Measurements from ENCODE around the gene MEAF6. TPM values are rescaled to one million over a fixed set of nuclear protein-coding genes. Genes with fewer than 3 reads are reported as not detected.
"Not testable (repeated sequence)": the region's sequence is repeated elsewhere in the genome, so short reads cannot be mapped to it uniquely, and the experiment has no call there.

MEAF6 gene
- total and polyA plus RNA-seq, 3 experiments from 2014 or later, result 102 to 163 (median 113) TPM

DNA sequence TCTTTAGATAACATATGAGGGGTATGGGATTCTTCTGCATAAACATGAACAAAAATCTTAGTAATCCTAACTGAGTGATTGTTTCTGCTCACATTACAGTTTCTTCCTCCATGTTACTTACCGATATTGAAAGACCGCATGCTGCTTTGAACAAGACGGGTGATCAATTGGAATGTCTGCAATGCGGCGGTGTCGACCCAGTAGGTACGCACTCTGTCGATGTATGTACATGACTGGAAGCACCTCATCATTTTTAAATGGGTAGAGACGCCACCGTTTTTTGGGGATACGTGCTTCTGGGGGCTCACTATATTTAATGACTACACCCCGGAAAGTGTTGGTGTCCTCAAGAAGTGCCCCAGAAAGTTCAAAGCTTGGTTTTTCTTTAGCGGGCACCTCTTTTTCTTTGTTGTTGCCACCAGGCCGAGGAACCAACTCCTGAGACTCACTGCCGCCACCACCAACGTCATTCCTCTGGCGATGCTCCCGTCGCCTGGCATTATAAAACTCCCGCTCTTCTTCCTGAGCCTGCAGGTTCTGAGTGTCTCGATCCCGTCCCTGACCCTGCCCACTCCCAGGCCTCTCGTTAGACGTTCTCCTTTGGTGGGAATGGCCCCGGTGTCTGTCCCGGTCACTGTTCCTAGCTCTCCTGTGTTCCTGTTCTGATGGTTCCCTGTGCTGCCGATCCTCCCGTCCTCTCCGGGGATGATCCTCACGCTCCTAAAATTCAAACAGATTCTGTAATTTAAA, 25.6 kb upstream of the MEAF6 start:
- Histone ChIP-seq H3K4me3 (ENCODE audit: low read length) (no peak overlapping the region), H3K27ac (ENCODE audit: low read depth, low read length) (no peak overlapping the region), H3K4me1 (ENCODE audit: insufficient read depth, low read length) (no peaks in the 10 kb centered on the region), H3K36me3 (ENCODE audit: insufficient read depth, low read length) (peaks cover 39% of the 10 kb centered on the region), H3K27me3 (ENCODE audit: insufficient read depth, low read length, poor library complexity, severe bottlenecking) (no peaks in the 10 kb centered on the region), H3K9me3 (ENCODE audit: low read length) (no peaks in the 10 kb centered on the region)
- ChIA-PET CTCF (no interaction called here), POLR2A (no interaction called here)
- peak overlapping the region in 1 of 7 donors; percentile 23 for H3K4me3 Mint-ChIP-seq
- no peaks in the 10 kb centered on the region for H3K27me3 Mint-ChIP-seq
- H3K9me3 Mint-ChIP-seq, result no peaks in the 10 kb centered on the region
- peaks cover 7 to 20% (median 19%) of the 10 kb centered on the region in 3 donors for H3K4me1 Mint-ChIP-seq
- H3K36me3 Mint-ChIP-seq, result peaks cover 0 to 80% (median 32%) of the 10 kb centered on the region in 3 donors
- no peak for DNase-seq
- peak overlapping the region in 1 of 8 donors; percentile 0 for H3K27ac Mint-ChIP-seq

DNA sequence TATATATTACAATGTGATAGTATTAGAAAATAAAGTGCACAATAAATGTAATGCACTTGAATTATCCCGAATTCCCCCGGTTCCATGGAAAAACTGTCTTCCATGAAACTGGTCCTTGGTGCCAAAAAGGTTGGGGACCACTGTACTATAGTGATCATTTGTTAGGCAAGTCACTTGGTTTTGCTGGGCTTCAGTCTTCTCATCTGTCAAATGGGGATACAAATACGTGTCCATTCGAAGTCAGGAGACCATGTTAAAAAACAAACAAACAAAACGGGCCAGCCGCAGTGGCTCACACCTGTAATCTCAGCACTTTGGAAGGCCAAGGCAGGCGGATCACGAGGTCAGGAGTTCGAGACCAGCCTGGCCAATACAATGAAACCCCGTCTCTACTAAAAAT, 24.6 kb upstream of the MEAF6 start:
- H3K4me1 ChIP-seq (ENCODE audit: insufficient read depth, low read length); H3K27me3 ChIP-seq (ENCODE audit: insufficient read depth, low read length, poor library complexity, severe bottlenecking); H3K4me3 ChIP-seq (ENCODE audit: low read length); DNase-seq; H3K27ac ChIP-seq (ENCODE audit: low read depth, low read length); H3K9me3 Mint-ChIP-seq; H3K4me3 Mint-ChIP-seq; H3K27me3 Mint-ChIP-seq; POLR2A ChIA-PET; H3K9me3 ChIP-seq (ENCODE audit: low read length): not testable (repeated sequence)
- H3K4me1 Mint-ChIP-seq, result peaks cover 4 to 24% (median 19%) of the 10 kb centered on the region in 3 donors
- peaks cover 0 to 80% (median 27%) of the 10 kb centered on the region in 3 donors for H3K36me3 Mint-ChIP-seq
- H3K27ac Mint-ChIP-seq, result peak overlapping the region in 2 of 8 donors; percentile 36 to 38
- CTCF ChIA-PET, result interaction anchor here (1.0 kb wide), 1 partner anchor 24 kb away, joined by 5 read pairs; no protein-coding TSS in a partner anchor
- peaks cover 39% of the 10 kb centered on the region for H3K36me3 ChIP-seq (ENCODE audit: insufficient read depth, low read length)

DNA sequence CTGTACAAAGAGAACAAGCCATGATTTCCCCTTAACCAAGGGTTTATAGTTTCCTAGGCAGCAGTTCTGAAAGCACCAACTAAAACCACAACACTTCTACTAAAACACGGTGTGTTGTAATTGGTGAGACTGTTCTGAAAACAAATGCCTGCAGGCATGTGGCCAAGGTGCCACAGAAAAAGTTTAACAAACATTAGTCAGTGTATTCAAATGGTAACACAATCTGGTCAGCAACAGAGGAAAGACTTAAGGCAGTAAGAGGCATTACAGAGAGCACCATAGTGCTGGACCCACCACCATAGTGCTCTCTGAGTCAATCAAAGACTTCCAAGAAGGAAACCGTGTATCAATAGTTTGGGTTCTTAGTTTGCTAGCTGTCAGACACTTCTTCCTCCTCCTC, 22.8 kb upstream of the MEAF6 start:
- Mint-ChIP-seq H3K27me3 (no peaks in the 10 kb centered on the region), H3K27ac (peak overlapping the region in 1 of 8 donors; percentile 73), H3K9me3 (no peaks in the 10 kb centered on the region), H3K4me1 (peaks cover 4 to 31% (median 19%) of the 10 kb centered on the region in 3 donors), H3K4me3 (no peak overlapping the region), H3K36me3 (peaks cover 0 to 79% (median 29%) of the 10 kb centered on the region in 3 donors)
- Histone ChIP-seq H3K9me3 (ENCODE audit: low read length) (no peaks in the 10 kb centered on the region), H3K4me3 (ENCODE audit: low read length) (no peak overlapping the region), H3K27me3 (ENCODE audit: insufficient read depth, low read length, poor library complexity, severe bottlenecking) (no peaks in the 10 kb centered on the region), H3K36me3 (ENCODE audit: insufficient read depth, low read length) (peaks cover 39% of the 10 kb centered on the region), H3K4me1 (ENCODE audit: insufficient read depth, low read length) (no peaks in the 10 kb centered on the region), H3K27ac (ENCODE audit: low read depth, low read length) (no peak overlapping the region)
- DNase-seq, result no peak
- ChIA-PET POLR2A (no interaction called here), CTCF (no interaction called here)

DNA sequence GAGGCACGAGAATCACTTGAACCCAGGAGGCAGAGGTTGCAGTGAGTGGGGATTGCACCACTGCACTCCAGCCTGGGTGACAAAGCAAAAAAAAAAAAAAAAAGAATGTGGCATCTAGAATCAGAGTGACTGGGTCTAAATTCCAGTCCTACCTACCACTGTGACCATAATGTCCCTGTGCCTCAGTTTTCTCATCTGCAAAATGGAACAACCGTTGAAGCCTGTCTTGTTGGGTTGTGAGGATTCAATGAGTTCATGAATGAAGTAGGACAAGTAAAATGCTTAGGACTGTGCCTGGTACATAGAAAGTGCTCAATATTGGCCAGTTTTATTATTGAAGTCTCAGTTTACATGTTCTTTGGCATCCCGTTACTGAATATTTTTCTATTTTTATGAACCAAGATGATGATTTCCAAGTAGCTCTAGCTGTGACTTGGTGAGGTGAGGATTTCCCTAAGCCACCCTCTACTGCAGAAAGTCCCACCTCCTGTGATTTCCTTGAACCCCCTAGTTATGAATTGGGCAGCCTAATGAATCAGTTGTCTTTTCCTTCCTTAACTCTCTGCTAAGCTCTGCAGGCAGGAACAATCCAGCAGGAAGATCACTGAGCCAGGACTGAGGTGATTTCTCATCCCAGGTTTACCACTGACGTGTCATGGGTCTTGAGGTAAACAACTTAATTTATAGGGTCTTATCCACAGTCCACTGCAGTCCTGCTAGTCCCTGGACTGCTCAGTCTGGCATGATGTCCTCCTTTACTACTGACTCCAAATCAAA, 18.9 kb upstream of the MEAF6 start:
- H3K4me1 Mint-ChIP-seq, result peaks cover 4 to 31% (median 15%) of the 10 kb centered on the region in 3 donors
- H3K36me3 Mint-ChIP-seq, result peaks cover 0 to 48% (median 19%) of the 10 kb centered on the region in 3 donors
- POLR2A ChIA-PET, result no interaction called here
- CTCF ChIA-PET, result no interaction called here
- H3K27ac Mint-ChIP-seq, result peak overlapping the region in 4 of 8 donors; percentile 17 to 82 (median 45)
- DNase-seq, result no peak
- H3K9me3 Mint-ChIP-seq, result no peaks in the 10 kb centered on the region
- no peaks in the 10 kb centered on the region for H3K27me3 ChIP-seq (ENCODE audit: insufficient read depth, low read length, poor library complexity, severe bottlenecking)
- no peak overlapping the region for H3K27ac ChIP-seq (ENCODE audit: low read depth, low read length)
- H3K4me3 Mint-ChIP-seq, result no peak overlapping the region
- no peaks in the 10 kb centered on the region for H3K9me3 ChIP-seq (ENCODE audit: low read length)
- H3K27me3 Mint-ChIP-seq, result no peaks in the 10 kb centered on the region
- no peak overlapping the region for H3K4me3 ChIP-seq (ENCODE audit: low read length)
- no peaks in the 10 kb centered on the region for H3K4me1 ChIP-seq (ENCODE audit: insufficient read depth, low read length)
- H3K36me3 ChIP-seq (ENCODE audit: insufficient read depth, low read length), result peaks cover 20% of the 10 kb centered on the region

DNA sequence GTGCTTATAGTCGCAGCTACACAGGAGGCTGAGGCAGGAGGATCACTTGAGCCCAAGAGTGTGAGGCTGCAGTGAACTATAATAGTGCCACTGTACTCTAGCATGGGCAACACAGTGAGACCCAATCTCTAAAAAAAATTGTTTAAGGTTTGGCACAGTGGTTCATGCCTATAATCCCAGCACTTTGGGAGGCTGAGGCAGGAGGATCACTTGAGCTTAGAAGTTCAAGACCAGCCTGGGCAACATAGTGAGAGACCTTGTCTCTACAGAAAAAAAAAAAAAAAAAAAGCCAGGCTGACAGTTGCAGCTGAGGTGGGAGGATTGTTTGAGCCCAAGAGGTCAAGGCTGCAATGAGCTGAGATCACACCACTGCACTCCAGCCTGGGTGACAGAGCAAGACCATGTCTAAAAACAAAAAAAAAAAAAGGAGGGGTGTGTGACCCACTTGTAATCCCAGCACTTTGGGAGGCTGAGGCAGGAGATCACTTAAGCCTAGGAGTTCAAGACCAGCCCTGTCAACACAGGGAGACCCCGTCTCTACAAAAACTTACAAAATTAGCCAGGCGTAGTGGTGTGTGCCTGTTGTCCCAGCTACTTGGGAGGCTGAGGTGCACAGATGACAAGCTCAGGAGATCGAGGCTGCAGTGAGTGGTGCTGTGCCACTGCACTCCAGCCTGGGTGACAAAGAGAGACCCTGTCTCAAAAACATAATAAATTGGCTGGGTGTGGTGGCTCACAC, 18.0 kb upstream of the MEAF6 start:
- peaks cover 4 to 28% (median 11%) of the 10 kb centered on the region in 3 donors for H3K4me1 Mint-ChIP-seq
- H3K4me3 ChIP-seq (ENCODE audit: low read length); CTCF ChIA-PET; H3K9me3 ChIP-seq (ENCODE audit: low read length); POLR2A ChIA-PET; H3K27me3 ChIP-seq (ENCODE audit: insufficient read depth, low read length, poor library complexity, severe bottlenecking); H3K9me3 Mint-ChIP-seq; H3K27ac Mint-ChIP-seq; DNase-seq; H3K4me1 ChIP-seq (ENCODE audit: insufficient read depth, low read length); H3K27me3 Mint-ChIP-seq; H3K27ac ChIP-seq (ENCODE audit: low read depth, low read length); H3K4me3 Mint-ChIP-seq: not testable (repeated sequence)
- H3K36me3 Mint-ChIP-seq, result peaks cover 0 to 39% (median 15%) of the 10 kb centered on the region in 3 donors
- H3K36me3 ChIP-seq (ENCODE audit: insufficient read depth, low read length), result peaks cover 16% of the 10 kb centered on the region

DNA sequence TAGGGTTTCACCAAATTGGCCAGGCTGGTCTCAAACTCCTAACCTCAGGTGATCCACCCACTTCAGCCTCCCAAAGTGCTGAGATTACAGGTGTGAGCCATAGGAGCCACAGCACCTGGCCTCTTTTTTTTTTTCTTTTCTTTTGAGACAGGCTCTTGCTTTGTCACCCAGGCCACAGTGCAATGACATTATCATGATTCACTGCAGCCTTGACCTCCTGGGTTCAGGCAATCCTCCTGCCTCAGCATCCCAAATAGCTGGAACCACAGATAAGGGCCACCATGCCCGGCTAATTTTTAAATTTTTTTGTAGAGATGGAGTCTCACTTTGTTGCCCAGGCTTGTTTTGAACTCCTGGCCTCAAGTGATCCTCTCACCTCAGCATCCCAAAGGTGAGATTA, 15.3 kb upstream of the MEAF6 start:
- H3K27ac ChIP-seq (ENCODE audit: low read depth, low read length); H3K9me3 ChIP-seq (ENCODE audit: low read length); H3K27me3 ChIP-seq (ENCODE audit: insufficient read depth, low read length, poor library complexity, severe bottlenecking); POLR2A ChIA-PET; H3K4me1 ChIP-seq (ENCODE audit: insufficient read depth, low read length); DNase-seq; H3K27ac Mint-ChIP-seq; H3K27me3 Mint-ChIP-seq; H3K4me3 Mint-ChIP-seq; CTCF ChIA-PET; H3K9me3 Mint-ChIP-seq; H3K36me3 ChIP-seq (ENCODE audit: insufficient read depth, low read length); H3K4me3 ChIP-seq (ENCODE audit: low read length): not testable (repeated sequence)
- Mint-ChIP-seq H3K4me1 (peaks cover 0 to 11% (median 0%) of the 10 kb centered on the region in 3 donors), H3K36me3 (peaks cover 0 to 16% (median 6%) of the 10 kb centered on the region in 3 donors)

DNA sequence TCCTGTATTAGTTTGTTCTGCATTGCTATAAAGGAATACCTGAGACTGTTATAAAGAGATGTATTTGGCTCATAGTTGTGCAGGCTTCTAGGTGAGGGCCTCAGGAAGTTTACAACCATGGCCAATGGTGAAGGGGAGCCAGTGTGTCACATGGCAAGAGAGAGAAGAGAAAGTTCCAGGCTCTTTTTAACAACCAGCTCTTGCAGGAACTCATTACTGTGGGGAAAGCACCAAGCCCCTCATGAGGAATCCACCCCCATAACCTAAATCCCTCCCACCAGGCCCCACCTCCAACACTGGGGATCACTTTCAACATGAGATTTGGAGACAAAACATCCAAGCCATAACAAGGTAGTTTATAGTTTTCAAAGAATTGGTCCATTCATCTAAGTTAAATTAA, 5.0 kb upstream of the MEAF6 start:
- Histone ChIP-seq H3K4me3 (ENCODE audit: low read length) (peak overlapping the region; percentile 43), H3K27me3 (ENCODE audit: insufficient read depth, low read length, poor library complexity, severe bottlenecking) (no peaks in the 10 kb centered on the region), H3K36me3 (ENCODE audit: insufficient read depth, low read length) (no peaks in the 10 kb centered on the region), H3K27ac (ENCODE audit: low read depth, low read length) (no peak overlapping the region), H3K9me3 (ENCODE audit: low read length) (no peaks in the 10 kb centered on the region), H3K4me1 (ENCODE audit: insufficient read depth, low read length) (peaks cover 7% of the 10 kb centered on the region)
- Mint-ChIP-seq H3K9me3 (no peaks in the 10 kb centered on the region), H3K27ac (peak overlapping the region; percentile 69 to 95 (median 92)), H3K36me3 (peaks cover 0 to 11% (median 6%) of the 10 kb centered on the region in 3 donors), H3K4me3 (peak overlapping the region; percentile 92 to 98 (median 95)), H3K27me3 (no peaks in the 10 kb centered on the region), H3K4me1 (peaks cover 30 to 46% (median 42%) of the 10 kb centered on the region in 3 donors)
- POLR2A ChIA-PET, result interaction anchor here (0.6 kb wide), 1 partner anchor 41 kb away, joined by 3 read pairs; no protein-coding TSS in a partner anchor
- DNase-seq, result peak in 2 of 5 donors; percentile 1 to 27
- CTCF ChIA-PET, result interaction anchor here (0.9 to 1.2 kb wide), 2 partner anchors 8 to 64 kb away, joined by 3 read pairs; no protein-coding TSS in a partner anchor

Measured in CD8-positive, alpha-beta memory T cell (primary cell).